DMS79 (cell line): Measurements from ENCODE around the gene PKN3.

Experiments
- DNase-seq: peaks from one replicate; lab custom pipeline; 2025; lab: John Stamatoyannopoulos, UW

The PKN3 gene

GRCh38 chr9:128742401-128742800, 40.1 kb downstream of the PKN3 start:
- DNase-seq, result no peak

GRCh38 chr9:128743421-128743820, 41.1 kb downstream of the PKN3 start:
- DNase-seq, result no peak

GRCh38 chr9:128747241-128747640, 44.9 kb downstream of the PKN3 start:
- no peak for DNase-seq

GRCh38 chr9:128750926-128751595, 48.8 kb downstream of the PKN3 start:
- no peak for DNase-seq

- DNase-seq, result no peak
These were observed 51.3 kb downstream of the PKN3 start for GRCh38 chr9:128753627-128754026.

- DNase-seq, result no peak
These were observed 55.3 kb downstream of the PKN3 start for GRCh38 chr9:128757602-128758001.

GRCh38 chr9:128762671-128763449, 60.6 kb downstream of the PKN3 start:
- DNase-seq, result no peak

- no peak for DNase-seq
These were observed 62.1 kb downstream of the PKN3 start for GRCh38 chr9:128764361-128764760.

GRCh38 chr9:128765499-128765898, 63.2 kb downstream of the PKN3 start:
- no peak for DNase-seq

GRCh38 chr9:128768606-128769005, 66.3 kb downstream of the PKN3 start:
- no peak for DNase-seq
